DND-41 (cell line): ENCODE results near the gene PIEZO2.

Experiments used
- ATAC-seq: fragments of 200-7000 bp; cut with Tn5 transposase; 3 replicates; pipeline ENCODE4 v1.9.1; 2021; ENCODE audit warnings: low read depth; ENCODE audit not compliant: insufficient read depth
- DNase-seq: peaks from one replicate; pipeline ENCODE4 v3.0.0-alpha.2; 2020
- H2AFZ ChIP-seq: 2 replicates; pipeline ENCODE4 v1.6.0; 2012; ENCODE audit warnings: low read depth, low read length
- H3K27ac ChIP-seq: 2 replicates; pipeline ENCODE4 v1.5.1; 2012; ENCODE audit warnings: low read length, inconsistent platforms
- H3K27me3 ChIP-seq: fragments of 200-600 bp; sonication (generic); 2 replicates; pipeline ENCODE4 v1.6.0; 2012; ENCODE audit warnings: low read length, mild to moderate bottlenecking, inconsistent platforms; ENCODE audit not compliant: insufficient read depth, poor library complexity
- H3K36me3 ChIP-seq: 2 replicates; pipeline ENCODE4 v1.5.1; 2012; ENCODE audit warnings: low read length, inconsistent platforms; ENCODE audit not compliant: insufficient read depth
- H3K4me1 ChIP-seq: 2 replicates; pipeline ENCODE4 v1.5.1; 2012; ENCODE audit warnings: mild to moderate bottlenecking, low read length; ENCODE audit not compliant: insufficient read depth
- H3K4me2 ChIP-seq: 2 replicates; pipeline ENCODE4 v1.6.0; 2012; ENCODE audit warnings: mild to moderate bottlenecking, moderate library complexity, low read length, inconsistent platforms; ENCODE audit not compliant: insufficient read depth
- H3K4me3 ChIP-seq, 2 experiments: fragments of 200-600 bp in 1 of 2; shearing (Covaris generic) in 1 of 2; 2 replicates each; pipeline ENCODE4 v1.5.1; 2012 to 2016; ENCODE audit warnings: inconsistent platforms in 2 of 2, low read length in 2 of 2, mild to moderate bottlenecking in 2 of 2, low read depth in 1 of 2, moderate library complexity in 1 of 2
- H3K79me2 ChIP-seq: 2 replicates; pipeline ENCODE4 v1.6.0; 2012; ENCODE audit warnings: low read length, inconsistent platforms; ENCODE audit not compliant: insufficient read depth
- H3K9ac ChIP-seq: 2 replicates; pipeline ENCODE4 v1.6.0; 2012; ENCODE audit warnings: low read depth, mild to moderate bottlenecking, inconsistent platforms, low read length, moderate library complexity
- H3K9me3 ChIP-seq: 2 replicates; pipeline ENCODE4 v1.5.1; 2012; ENCODE audit warnings: low read length, moderate library complexity, mild to moderate bottlenecking, inconsistent platforms; ENCODE audit not compliant: insufficient read depth, severe bottlenecking
- H4K20me1 ChIP-seq: 2 replicates; pipeline ENCODE4 v1.6.0; 2012; ENCODE audit warnings: low read length; ENCODE audit not compliant: insufficient read depth
- CTCF ChIP-seq: IDR thresholded peaks from 2 replicates; pipeline ENCODE4 v1.5.1; 2012; ENCODE audit warnings: borderline replicate concordance, low read length, moderate library complexity, mild to moderate bottlenecking; ENCODE audit not compliant: poor library complexity, severe bottlenecking; ENCODE audit errors: extremely low read depth
- EZH2 ChIP-seq: IDR thresholded peaks from 3 replicates; pipeline ENCODE4 v1.6.1; 2012; ENCODE audit warnings: borderline replicate concordance, low read depth, mild to moderate bottlenecking, moderate library complexity, low read length, inconsistent platforms; ENCODE audit not compliant: severe bottlenecking

Gene PIEZO2

GRCh38 chr18:11096411-11096810 lies 53.0 kb downstream of the PIEZO2 start:
- ATAC-seq (no peak), DNase-seq (no peak)
- H2AFZ ChIP-seq = no peak overlapping the region
- no peaks in the 10 kb centered on the region for H3K79me2 ChIP-seq
- no peaks in the 10 kb centered on the region for H3K9me3 ChIP-seq
- H3K27me3 ChIP-seq = no peaks in the 10 kb centered on the region
- H3K4me2 ChIP-seq = no peak overlapping the region
- H4K20me1 ChIP-seq = no peaks in the 10 kb centered on the region
- H3K4me1 ChIP-seq = no peaks in the 10 kb centered on the region
- H3K36me3 ChIP-seq = no peaks in the 10 kb centered on the region
- H3K9ac ChIP-seq = no peak overlapping the region
- H3K4me3 ChIP-seq = no peak overlapping the region
- no peak for TF ChIP-seq EZH2
- no peak for TF ChIP-seq CTCF
- H3K27ac ChIP-seq = no peak overlapping the region

GRCh38 chr18:11095674-11096293 lies 53.6 kb downstream of the PIEZO2 start:
- Histone ChIP-seq H3K36me3 (no peaks in the 10 kb centered on the region), H3K27me3 (no peaks in the 10 kb centered on the region), H2AFZ (no peak overlapping the region), H3K4me3 (no peak overlapping the region), H3K9me3 (no peaks in the 10 kb centered on the region), H3K9ac (no peak overlapping the region), H3K27ac (no peak overlapping the region), H3K79me2 (no peaks in the 10 kb centered on the region), H3K4me2 (no peak overlapping the region), H4K20me1 (no peaks in the 10 kb centered on the region), H3K4me1 (no peaks in the 10 kb centered on the region)
- no peak for ATAC-seq
- no peak for TF ChIP-seq CTCF
- no peak for TF ChIP-seq EZH2
- DNase-seq = no peak

GRCh38 chr18:11095211-11095610 lies 54.2 kb downstream of the PIEZO2 start:
- no peak overlapping the region for H2AFZ ChIP-seq
- H3K9me3 ChIP-seq = no peaks in the 10 kb centered on the region
- no peaks in the 10 kb centered on the region for H3K79me2 ChIP-seq
- H3K4me1 ChIP-seq = no peaks in the 10 kb centered on the region
- no peak for TF ChIP-seq EZH2
- TF ChIP-seq CTCF = no peak
- DNase-seq (no peak), ATAC-seq (no peak)
- H4K20me1 ChIP-seq = no peaks in the 10 kb centered on the region
- H3K27me3 ChIP-seq = no peaks in the 10 kb centered on the region
- H3K4me2 ChIP-seq = no peak overlapping the region
- H3K36me3 ChIP-seq = no peaks in the 10 kb centered on the region
- no peak overlapping the region for H3K27ac ChIP-seq
- H3K4me3 ChIP-seq = no peak overlapping the region
- no peak overlapping the region for H3K9ac ChIP-seq

- Histone ChIP-seq H3K27ac (no peak overlapping the region), H3K4me3 (no peak overlapping the region), H4K20me1 (no peaks in the 10 kb centered on the region), H2AFZ (no peak overlapping the region), H3K36me3 (no peaks in the 10 kb centered on the region), H3K9ac (no peak overlapping the region), H3K9me3 (no peaks in the 10 kb centered on the region), H3K27me3 (peaks cover 8% of the 10 kb centered on the region), H3K4me1 (no peaks in the 10 kb centered on the region), H3K79me2 (no peaks in the 10 kb centered on the region), H3K4me2 (no peak overlapping the region)
- ATAC-seq (no peak), DNase-seq (no peak)
- TF ChIP-seq EZH2 = no peak
- TF ChIP-seq CTCF = no peak
Observed at GRCh38 chr18:11091746-11092145, 57.6 kb downstream of the PIEZO2 start.
